Thyroid gland (tissue), 4 donors: ENCODE measurements around the gene SRGAP1.

Experiments
- CTCF ChIP-seq, 6 experiments: fragments of 200-600 bp in 3 of 6; fragments of 450-650 bp in 3 of 6; sonication (generic) in 3 of 6; IDR thresholded peaks; one replicate each; pipeline ENCODE4 v1.5.1; 2016 to 2019; ENCODE audit warnings: antibody characterized with exemption in 6 of 6, mild to moderate bottlenecking in 2 of 6, inconsistent platforms in 1 of 6, moderate library complexity in 1 of 6
- POLR2A ChIP-seq, 2 donors: fragments of 450-650 bp; IDR thresholded peaks; one replicate each; pipeline ENCODE4 v1.6.1; 2017; ENCODE audit warnings: antibody characterized with exemption in 2 of 2, mild to moderate bottlenecking in 2 of 2, moderate library complexity in 1 of 2

GRCh38 chr12:63905544-63905943, 61.0 kb downstream of the SRGAP1 start:
- no peak for TF ChIP-seq CTCF (IDR thresholded peaks at IDR 0.05)
- no peak for TF ChIP-seq POLR2A (IDR thresholded peaks at IDR 0.05)
